Urinary bladder (tissue), 4 donors: Measurements from ENCODE around the gene TBC1D17. TPM values are rescaled to one million over a fixed set of nuclear protein-coding genes. Genes with fewer than 3 reads are reported as not detected.

Source experiments
- DNase-seq: peaks from one replicate; pipeline ENCODE4 v3.0.0-alpha.2; 2015; ENCODE audit errors: extremely low spot score
- H3K27ac ChIP-seq: one replicate; pipeline ENCODE4 v1.5.1; 2013; ENCODE audit warnings: low read depth, mild to moderate bottlenecking, moderate library complexity
- H3K36me3 ChIP-seq: one replicate; pipeline ENCODE4 v1.6.1; 2013; ENCODE audit warnings: mild to moderate bottlenecking, moderate library complexity; ENCODE audit not compliant: insufficient read depth
- H3K4me1 ChIP-seq: one replicate; pipeline ENCODE4 v1.6.1; 2013; ENCODE audit warnings: mild to moderate bottlenecking, moderate library complexity; ENCODE audit not compliant: insufficient read depth
- H3K4me3 ChIP-seq: one replicate; pipeline ENCODE4 v1.5.1; 2013; ENCODE audit warnings: low read depth, low read length
- WGBS: extraction: QIAGEN DNeasy Blood & Tissue Kit; methylation state at CpG from one replicate; pipeline ENCODE4 v1.1.7; 2013; 5-methylcytosine and 5-hydroxymethylcytosine counted together
- polyA plus RNA-seq: library from polyadenylated mRNA; stranded (reverse); fragments of 200-250 nt; gene quantifications from one replicate; pipeline ENCODE4 v1.2.3, GENCODE V29; 2013
- total RNA-seq: library from RNA; depleted of rRNA; stranded (reverse); fragments of >200 nt; gene quantifications from one replicate; pipeline ENCODE4 v1.2.3, GENCODE V29; 2014
- donor health status: healthy with polysubstance abuse.
- donor health status: healthy.

The TBC1D17 gene
- total and polyA plus RNA-seq, 2 donors: 8.5 to 74.6 TPM

DNA sequence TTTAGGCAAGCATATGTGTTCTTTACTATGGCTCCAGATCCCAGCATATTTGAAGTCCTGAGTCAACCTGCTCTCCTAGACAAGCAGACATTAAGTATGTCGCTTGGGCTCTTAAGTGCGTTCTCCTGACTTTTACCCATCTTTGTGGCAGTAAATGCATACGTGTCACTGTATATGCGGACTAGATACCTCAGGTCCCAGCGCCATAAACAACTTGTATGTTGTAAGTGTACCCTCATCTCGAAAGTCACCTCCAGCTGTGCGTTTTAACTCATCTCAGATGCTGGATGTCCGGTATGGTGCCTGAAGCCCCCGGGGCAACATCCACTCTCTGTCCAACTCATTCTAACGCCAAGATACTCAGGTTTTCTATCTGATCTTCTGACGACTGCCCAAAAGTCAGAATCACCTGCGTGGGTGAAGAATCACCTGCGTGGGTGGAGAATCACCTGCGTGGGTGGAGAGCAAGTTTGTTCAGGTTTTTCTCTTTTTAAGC lies 24.8 kb upstream of the TBC1D17 start:
- no peak overlapping the region for H3K27ac ChIP-seq
- H3K4me1 ChIP-seq: no peaks in the 10 kb centered on the region
- no peaks in the 10 kb centered on the region for H3K36me3 ChIP-seq
- peak overlapping the region; percentile 98 for H3K4me3 ChIP-seq
- no peak for DNase-seq
- 70% methylated on average over 14 of the region's 14 CpGs for WGBS

DNA sequence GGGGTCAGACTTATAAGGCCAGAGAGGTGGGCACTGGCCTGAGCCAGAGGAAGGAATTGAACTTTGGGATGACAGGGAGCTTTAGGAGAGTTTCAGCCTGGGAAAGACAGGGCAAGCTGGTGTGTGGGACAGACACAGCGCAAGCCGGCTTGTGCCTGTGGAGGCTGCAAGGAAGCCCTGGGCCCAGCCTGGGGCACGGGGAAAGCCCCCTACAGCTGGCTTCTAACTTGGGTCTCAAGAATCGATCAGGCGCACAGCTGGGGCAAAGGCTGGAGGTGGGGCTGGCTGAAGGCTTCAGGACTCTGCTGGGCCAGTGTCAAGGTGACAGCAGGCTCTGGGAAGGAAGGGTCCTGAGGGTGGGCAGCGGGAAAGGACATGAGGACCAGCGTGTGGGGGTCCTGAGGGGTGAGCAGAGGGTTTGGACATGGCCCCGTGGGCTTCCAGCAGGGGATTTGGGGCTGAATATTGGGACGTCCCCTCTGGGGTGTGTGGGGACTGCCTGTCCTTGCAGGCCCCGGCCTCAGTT lies 23.6 kb upstream of the TBC1D17 start:
- no peak overlapping the region for H3K27ac ChIP-seq
- DNase-seq: no peak

GRCh38 chr19:49854378-49855263 lies 22.9 kb upstream of the TBC1D17 start:
- WGBS: 88% methylated on average over 39 of the region's 39 CpGs
- Histone ChIP-seq H3K4me3 (no peak overlapping the region), H3K27ac (no peak overlapping the region), H3K4me1 (no peaks in the 10 kb centered on the region), H3K36me3 (no peaks in the 10 kb centered on the region)
- DNase-seq: no peak

More for the DNA sequence above, 23.6 kb upstream of the TBC1D17 start:
- H3K36me3 ChIP-seq: no peaks in the 10 kb centered on the region
- H3K4me3 ChIP-seq: no peak overlapping the region
- H3K4me1 ChIP-seq: no peaks in the 10 kb centered on the region
- WGBS: 84% methylated on average over 10 of the region's 10 CpGs

- Histone ChIP-seq H3K4me1 (no peaks in the 10 kb centered on the region), H3K4me3 (no peak overlapping the region), H3K27ac (no peak overlapping the region), H3K36me3 (peaks cover under 1% of the 10 kb centered on the region)
- DNase-seq: no peak
- 90% methylated on average over 12 of the region's 12 CpGs for WGBS
Observed at GRCh38 chr19:49855277-49855675, 22.2 kb upstream of the TBC1D17 start.

DNA sequence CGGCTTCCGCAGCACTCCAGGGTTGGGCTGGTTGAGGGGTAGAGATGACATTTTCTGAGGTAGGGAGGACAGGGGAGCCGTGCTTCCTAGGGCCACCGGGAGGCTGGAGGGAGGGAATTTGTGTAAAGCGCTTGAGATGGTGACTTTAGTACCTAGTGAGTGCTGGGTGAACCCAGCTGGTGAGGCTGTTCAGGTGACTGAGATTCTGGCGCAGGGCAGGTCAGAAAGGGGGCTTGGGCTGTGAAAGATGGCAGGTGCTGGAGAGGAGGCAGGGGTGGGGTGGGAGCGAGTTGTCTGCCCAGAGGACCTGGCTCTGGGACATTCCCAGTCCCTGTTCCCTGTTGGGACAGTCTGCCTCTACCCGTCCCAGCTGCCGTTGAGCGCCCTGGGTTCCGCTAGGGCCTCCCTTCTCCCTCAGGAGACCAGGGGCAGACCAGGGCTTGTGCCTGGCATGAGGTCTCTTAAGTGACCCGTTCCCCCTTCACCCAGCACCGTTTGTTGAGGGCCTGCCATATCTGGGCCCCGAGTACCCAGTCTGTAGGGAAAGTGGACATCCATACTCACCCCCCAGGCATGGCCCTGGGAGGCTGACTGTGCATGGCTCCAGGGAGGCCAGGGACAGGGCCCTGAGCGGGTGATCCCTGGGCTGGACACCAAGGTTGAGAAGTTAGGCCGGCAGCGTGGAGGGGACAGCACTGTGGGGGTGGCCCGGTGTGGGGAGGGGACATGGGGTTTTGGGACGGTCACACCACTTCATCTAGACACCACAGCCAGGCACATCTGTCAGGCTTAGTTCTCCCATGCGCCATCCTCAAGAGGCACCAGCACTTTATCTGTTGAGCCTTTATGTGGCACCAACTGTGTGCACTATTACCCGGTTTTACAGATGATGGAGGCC lies 21.6 kb upstream of the TBC1D17 start:
- DNase-seq: no peak
- H3K4me3 ChIP-seq: no peak overlapping the region
- 84% methylated on average over 21 of the region's 21 CpGs for WGBS
- H3K27ac ChIP-seq: no peak overlapping the region
- no peaks in the 10 kb centered on the region for H3K4me1 ChIP-seq
- peaks cover 3% of the 10 kb centered on the region for H3K36me3 ChIP-seq

DNA sequence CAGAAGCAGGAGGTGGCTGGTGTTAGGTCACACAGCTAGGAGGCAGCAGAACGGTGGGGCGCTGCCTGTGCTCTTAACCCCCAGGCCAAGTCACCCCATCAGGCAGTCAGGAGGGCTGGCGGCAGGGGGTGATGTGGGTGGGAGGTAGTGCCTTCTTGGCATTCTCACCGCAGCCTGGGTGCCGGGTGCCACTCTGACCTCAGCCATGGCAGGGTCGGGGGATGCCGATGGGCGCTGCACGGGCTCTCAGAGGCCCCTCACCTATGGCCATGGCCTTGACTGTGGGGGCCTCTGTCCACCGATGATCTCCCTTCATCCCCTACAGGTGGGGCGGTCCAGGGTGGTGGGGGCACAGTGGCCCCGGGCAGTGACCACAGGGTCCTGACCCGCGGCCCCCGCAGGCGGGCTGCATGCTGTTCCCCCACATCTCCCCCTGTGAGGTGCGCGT lies 20.9 kb upstream of the TBC1D17 start:
- no peak overlapping the region for H3K4me3 ChIP-seq
- DNase-seq: no peak
- H3K36me3 ChIP-seq: peaks cover 3% of the 10 kb centered on the region
- WGBS: 89% methylated on average over 18 of the region's 18 CpGs
- no peaks in the 10 kb centered on the region for H3K4me1 ChIP-seq
- no peak overlapping the region for H3K27ac ChIP-seq

- Histone ChIP-seq H3K27ac (no peak overlapping the region), H3K36me3 (peaks cover 3% of the 10 kb centered on the region), H3K4me1 (no peaks in the 10 kb centered on the region), H3K4me3 (no peak overlapping the region)
- no peak for DNase-seq
- WGBS: 89% methylated on average over 26 of the region's 26 CpGs
Observed at GRCh38 chr19:49857061-49857837, 20.3 kb upstream of the TBC1D17 start.

DNA sequence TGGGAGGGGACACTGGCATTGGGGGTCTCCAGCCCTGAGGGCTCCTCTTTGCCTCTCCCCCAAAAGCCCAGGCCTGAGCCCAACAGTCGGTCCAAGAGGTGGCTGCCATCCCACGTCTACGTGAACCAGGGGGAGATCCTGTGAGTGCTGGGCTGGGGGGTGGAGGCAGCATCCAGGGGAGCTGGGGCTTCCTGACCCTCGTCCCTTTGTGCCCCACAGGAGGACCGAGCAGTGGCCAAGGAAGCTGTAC lies 19.7 kb upstream of the TBC1D17 start:
- no peak for DNase-seq
- Histone ChIP-seq H3K27ac (no peak overlapping the region), H3K36me3 (peaks cover 3% of the 10 kb centered on the region), H3K4me3 (no peak overlapping the region), H3K4me1 (no peaks in the 10 kb centered on the region)
- WGBS: 77% methylated on average over 5 of the region's 5 CpGs

- no peak for DNase-seq
- no peak overlapping the region for H3K27ac ChIP-seq
- no peaks in the 10 kb centered on the region for H3K4me1 ChIP-seq
- peaks cover 3% of the 10 kb centered on the region for H3K36me3 ChIP-seq
- H3K4me3 ChIP-seq: no peak overlapping the region
- WGBS: 86% methylated on average over 37 of the region's 37 CpGs
Observed at GRCh38 chr19:49858088-49858985, 19.2 kb upstream of the TBC1D17 start.

GRCh38 chr19:49859682-49860335 lies 17.7 kb upstream of the TBC1D17 start:
- Histone ChIP-seq H3K27ac (no peak overlapping the region), H3K4me1 (no peaks in the 10 kb centered on the region), H3K4me3 (no peak overlapping the region), H3K36me3 (peaks cover 3% of the 10 kb centered on the region)
- 83% methylated on average over 22 of the region's 22 CpGs for WGBS
- no peak for DNase-seq

DNA sequence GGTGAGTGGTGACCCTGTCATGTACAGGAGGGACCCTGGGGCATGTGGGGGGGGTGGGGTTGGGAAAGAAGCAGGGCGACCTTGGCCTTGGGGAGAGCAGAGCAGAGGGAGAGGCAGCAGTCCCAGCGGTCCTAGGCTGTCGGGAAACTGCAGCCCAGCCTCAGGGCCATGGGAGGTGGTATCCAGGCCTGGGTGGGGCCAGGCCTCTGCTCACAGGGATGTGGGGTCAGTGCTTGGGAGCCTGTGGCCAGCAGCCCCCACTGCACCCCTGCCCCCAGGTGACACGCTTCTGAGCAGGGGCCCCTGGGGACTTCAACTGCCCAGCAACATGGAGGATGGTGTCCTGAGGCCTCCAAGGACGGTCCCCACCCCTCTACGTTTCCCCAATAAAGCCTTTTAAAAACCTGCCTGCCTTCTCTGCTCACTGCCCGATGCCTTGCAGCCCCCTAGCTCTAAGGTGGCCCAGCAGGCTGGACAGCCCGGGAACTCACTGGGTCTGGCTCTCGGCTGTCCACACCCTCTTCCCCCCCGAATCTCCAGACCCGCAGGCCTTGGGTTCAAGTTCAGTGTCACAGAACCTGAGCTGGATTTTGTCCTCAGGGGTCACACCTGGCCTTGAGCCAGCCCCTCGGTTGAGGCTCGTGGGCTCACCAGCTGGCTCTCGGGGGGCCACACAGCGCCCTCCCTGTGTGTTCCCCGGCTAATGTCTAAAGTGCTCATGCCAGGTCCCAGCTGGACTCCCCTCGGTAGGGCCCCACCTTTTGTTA lies 17.0 kb upstream of the TBC1D17 start:
- no peak for DNase-seq
- WGBS: 65% methylated on average over 17 of the region's 17 CpGs
- Histone ChIP-seq H3K4me1 (no peaks in the 10 kb centered on the region), H3K4me3 (no peak overlapping the region), H3K27ac (no peak overlapping the region), H3K36me3 (peaks cover 3% of the 10 kb centered on the region)
